ENCODE results near the gene MXRA7. TPM values are rescaled to one million over a fixed set of nuclear protein-coding genes. Genes with fewer than 3 reads are reported as not detected.

The MXRA7 gene
- total RNA-seq, 4 donors from 2014 or later: 362 to 576 (median 421) TPM

GRCh38 chr17:76635659-76636360, 75.0 kb downstream of the MXRA7 start:
- no peak overlapping the region for H3K27ac ChIP-seq
- 86 to 87% methylated on average over 8 of the region's 8 CpGs for WGBS, 2 donors
- TF ChIP-seq CTCF (IDR thresholded peaks at IDR 0.05): no peak
- TF ChIP-seq POLR2A (IDR thresholded peaks at IDR 0.05): no peak
- no peak for DNase-seq
- no peaks in the 10 kb centered on the region for H3K9me3 ChIP-seq
- intact Hi-C loops (cut with DNase I): no loop called here
- no peak overlapping the region for H3K4me3 ChIP-seq (replicated peaks in 1 of 3)
- no peaks in the 10 kb centered on the region for H3K27me3 ChIP-seq
- H3K4me1 ChIP-seq: peaks cover 5 to 24% of the 10 kb centered on the region in 2 donors
- H3K36me3 ChIP-seq: no peaks in the 10 kb centered on the region

- H3K36me3 ChIP-seq: no peaks in the 10 kb centered on the region
- intact Hi-C loops (cut with DNase I): no loop called here
- H3K27me3 ChIP-seq: no peaks in the 10 kb centered on the region
- TF ChIP-seq POLR2A (IDR thresholded peaks at IDR 0.05) (no peak), CTCF (IDR thresholded peaks at IDR 0.05) (no peak)
- WGBS, 2 donors: 93 to 96% methylated on average over 5 of the region's 5 CpGs
- H3K27ac ChIP-seq: no peak overlapping the region
- H3K4me1 ChIP-seq: peaks cover 2 to 17% of the 10 kb centered on the region in 2 donors
- no peaks in the 10 kb centered on the region for H3K9me3 ChIP-seq
- no peak for DNase-seq
- no peak overlapping the region for H3K4me3 ChIP-seq (replicated peaks in 1 of 3)
These were observed 75.7 kb downstream of the MXRA7 start for GRCh38 chr17:76635039-76635438.

- no peaks in the 10 kb centered on the region for H3K27me3 ChIP-seq
- no peak overlapping the region for H3K4me3 ChIP-seq (replicated peaks in 1 of 3)
- DNase-seq: no peak
- H3K27ac ChIP-seq: no peak overlapping the region
- 92 to 94% methylated on average over 14 of the region's 14 CpGs for WGBS, 2 donors
- TF ChIP-seq CTCF (IDR thresholded peaks at IDR 0.05) (no peak), POLR2A (IDR thresholded peaks at IDR 0.05) (no peak)
- intact Hi-C loops (cut with DNase I): no loop called here
- no peaks in the 10 kb centered on the region for H3K36me3 ChIP-seq
- H3K4me1 ChIP-seq: peaks cover 0 to 11% of the 10 kb centered on the region in 2 donors
- H3K9me3 ChIP-seq: no peaks in the 10 kb centered on the region
These were observed 77.0 kb downstream of the MXRA7 start for GRCh38 chr17:76633628-76634328.

- Histone ChIP-seq H3K27me3 (no peaks in the 10 kb centered on the region), H3K27ac (peak overlapping the region in 1 of 3 donors; percentile 45), H3K36me3 (no peaks in the 10 kb centered on the region), H3K4me3 (replicated peaks in 1 of 3) (no peak overlapping the region), H3K9me3 (no peaks in the 10 kb centered on the region), H3K4me1 (peaks cover 0 to 11% of the 10 kb centered on the region in 2 donors)
- DNase-seq: peak; percentile 67 to 86
- WGBS, 2 donors: 52 to 70% methylated on average over 10 of the region's 10 CpGs
- intact Hi-C loops (cut with DNase I): no loop called here
- no peak for TF ChIP-seq POLR2A (IDR thresholded peaks at IDR 0.05)
- no peak for TF ChIP-seq CTCF (IDR thresholded peaks at IDR 0.05)
These were observed 78.8 kb downstream of the MXRA7 start for GRCh38 chr17:76631821-76632565.
